Measurements from ENCODE around the gene PHF21A.

Gene PHF21A

GRCh38 chr11:46072172-46072964 is 48.9 kb downstream of the PHF21A start:
- no peak for DNase-seq

- DNase-seq: no peak
Measured at GRCh38 chr11:46071091-46071490, 50.2 kb downstream of the PHF21A start.

- no peak for DNase-seq
Measured at GRCh38 chr11:46069595-46069994, 51.7 kb downstream of the PHF21A start.

- no peak for DNase-seq
Measured at GRCh38 chr11:46066335-46066734, 54.9 kb downstream of the PHF21A start.

GRCh38 chr11:46065681-46066080 is 55.6 kb downstream of the PHF21A start:
- no peak for DNase-seq

GRCh38 chr11:46064221-46064620 is 57.0 kb downstream of the PHF21A start:
- no peak for DNase-seq

- DNase-seq: no peak
Measured at GRCh38 chr11:46063138-46063537, 58.1 kb downstream of the PHF21A start.

- no peak for DNase-seq
Measured at GRCh38 chr11:46060013-46060412, 61.2 kb downstream of the PHF21A start.

- DNase-seq: no peak
Measured at GRCh38 chr11:46057489-46057888, 63.8 kb downstream of the PHF21A start.

- no peak for DNase-seq
Measured at GRCh38 chr11:46055371-46055770, 65.9 kb downstream of the PHF21A start.

GRCh38 chr11:46051102-46051501 is 70.2 kb downstream of the PHF21A start:
- DNase-seq: no peak

- DNase-seq: no peak
Measured at GRCh38 chr11:46050662-46051061, 70.6 kb downstream of the PHF21A start.

GRCh38 chr11:46050003-46050461 is 71.2 kb downstream of the PHF21A start:
- no peak for DNase-seq

GRCh38 chr11:46049325-46049897 is 71.8 kb downstream of the PHF21A start:
- no peak for DNase-seq

- DNase-seq: no peak
Measured at GRCh38 chr11:46048198-46048597, 73.1 kb downstream of the PHF21A start.

- DNase-seq: no peak
Measured at GRCh38 chr11:46047520-46047919, 73.7 kb downstream of the PHF21A start.

GRCh38 chr11:46045811-46046210 is 75.4 kb downstream of the PHF21A start:
- no peak for DNase-seq

GRCh38 chr11:46044601-46045000 is 76.7 kb downstream of the PHF21A start:
- DNase-seq: no peak

- no peak for DNase-seq
Measured at GRCh38 chr11:46039990-46040389, 81.3 kb downstream of the PHF21A start.

GRCh38 chr11:46038529-46038928 is 82.7 kb downstream of the PHF21A start:
- no peak for DNase-seq

GRCh38 chr11:46036969-46037368 is 84.3 kb downstream of the PHF21A start:
- DNase-seq: no peak

- DNase-seq: no peak
Measured at GRCh38 chr11:46036009-46036408, 85.2 kb downstream of the PHF21A start.

GRCh38 chr11:46034041-46034440 is 87.2 kb downstream of the PHF21A start:
- no peak for DNase-seq

- no peak for DNase-seq
Measured at GRCh38 chr11:46026606-46027293, 94.5 kb downstream of the PHF21A start.

All from RPMI8226 (cell line).